ENCODE data around the gene NPW. TPM values are rescaled to one million over a fixed set of nuclear protein-coding genes. Genes with fewer than 3 reads are reported as not detected.
A peak's percentile ranks its signal among the peaks of the same experiment; 100 is the strongest.

Gene NPW
- total and polyA plus RNA-seq, 2 donors (not counting 3 experiments of a cell fraction or from before 2014, with no cell fraction given) = 0.84 to 3.3 TPM

DNA sequence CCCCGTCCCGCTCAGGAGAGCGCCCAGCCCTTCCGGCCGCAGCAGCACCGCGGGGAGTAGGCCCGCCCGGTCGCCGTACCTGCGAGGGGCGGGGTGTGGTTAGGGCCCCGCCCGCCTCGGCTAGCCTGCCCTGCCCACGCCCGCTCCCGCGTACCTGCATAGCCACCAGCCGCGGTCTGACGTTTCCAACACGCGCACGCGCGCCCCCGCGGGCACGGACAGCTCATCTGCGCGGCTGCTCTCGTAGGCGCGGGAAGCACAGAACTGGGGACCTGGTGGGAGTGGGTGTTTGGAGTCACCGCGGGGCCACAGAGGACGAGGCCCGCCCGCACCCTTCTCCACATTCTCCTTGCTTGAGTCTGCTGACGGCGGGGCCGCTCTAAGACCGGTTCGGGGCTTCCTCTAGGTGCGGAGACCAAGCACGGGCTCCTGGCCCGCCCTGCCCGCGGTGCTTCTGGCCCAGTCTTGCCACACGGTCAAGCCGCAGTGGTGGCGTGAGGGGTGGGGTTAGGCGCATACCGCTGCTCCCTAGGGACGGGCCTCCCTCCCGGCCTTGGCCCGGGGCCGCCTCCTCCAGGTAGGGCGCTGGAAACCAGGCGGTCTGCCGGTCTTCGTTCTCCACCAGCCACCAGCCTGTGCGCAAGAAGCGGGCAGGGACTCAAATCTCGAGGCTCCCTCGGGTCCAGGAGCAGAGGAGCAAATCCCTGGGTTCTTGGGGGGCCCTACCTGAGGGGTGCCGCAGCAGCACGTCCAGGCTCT, 40.1 kb upstream of the NPW start:
- H3K9ac ChIP-seq (replicated peaks; ENCODE audit: extremely low read depth, insufficient read depth, low read length) = no peak overlapping the region
- no peak overlapping the region for H2AFZ ChIP-seq (ENCODE audit: low read depth, low read length)
- dilution Hi-C loops (cut with MboI; ENCODE audit: extremely low pct_ligation_motif_present, low sequenced_read_pairs) (no loop called here), intact Hi-C loops (cut with micrococcal nuclease) (no loop called here)
- H3K4me2 ChIP-seq (ENCODE audit: insufficient read depth, low read length) = no peak overlapping the region
- POLR2A ChIA-PET = no interaction called here
- peaks cover 9 to 35% of the 10 kb centered on the region in 2 experiments for H3K36me3 ChIP-seq (ENCODE audit: control insufficient read depth in 2 of 2, extremely low read depth in 1 of 2, insufficient read depth in 2 of 2, low read length in 2 of 2)
- no peak overlapping the region for H3K4me3 ChIP-seq (replicated peaks in 1 of 3; ENCODE audit: insufficient read depth in 1 of 3, low read depth in 1 of 3, low read length in 3 of 3)
- peaks cover 35 to 41% of the 10 kb centered on the region in 2 experiments for H3K27me3 ChIP-seq (ENCODE audit: control insufficient read depth in 2 of 2, insufficient read depth in 2 of 2, low read length in 2 of 2)
- no peaks in the 10 kb centered on the region for H3K9me1 ChIP-seq (replicated peaks; ENCODE audit: control insufficient read depth, extremely low read depth, insufficient read depth, low read length)
- DNase-seq (ENCODE audit: low read depth, low spot score) (no peak), FAIRE-seq (no peak)
- H4K20me1 ChIP-seq (replicated peaks; ENCODE audit: control insufficient read depth, extremely low read depth, insufficient read depth, low read length) = no peaks in the 10 kb centered on the region
- CTCF ChIA-PET = interaction anchor here (0.9 to 5.0 kb wide), 2 partner anchors 24 to 161 kb away, joined by 3 to 21 read pairs; no protein-coding TSS in a partner anchor
- no TSS peak for BruUV-seq (replicated peaks)
- H3K27ac ChIP-seq (ENCODE audit: insufficient read depth, low read depth, low read length) = no peak overlapping the region
- TF ChIP-seq FOS (IDR thresholded peaks at IDR 0.05; ENCODE audit: borderline replicate concordance, insufficient read depth, low read length) (no peak), POLR2AphosphoS5 (IDR thresholded peaks at IDR 0.05; ENCODE audit: insufficient read depth, low read depth, low read length) (peak; percentile 30)
- peaks cover 7% of the 10 kb centered on the region for H3K4me1 ChIP-seq (ENCODE audit: control insufficient read depth, extremely low read depth, insufficient read depth, low read length)
- no peaks in the 10 kb centered on the region for H3K79me2 ChIP-seq (ENCODE audit: control insufficient read depth, insufficient read depth, low read length)
- H3K9me3 ChIP-seq (replicated peaks; ENCODE audit: control insufficient read depth, insufficient read depth, low read length) = no peaks in the 10 kb centered on the region

DNA sequence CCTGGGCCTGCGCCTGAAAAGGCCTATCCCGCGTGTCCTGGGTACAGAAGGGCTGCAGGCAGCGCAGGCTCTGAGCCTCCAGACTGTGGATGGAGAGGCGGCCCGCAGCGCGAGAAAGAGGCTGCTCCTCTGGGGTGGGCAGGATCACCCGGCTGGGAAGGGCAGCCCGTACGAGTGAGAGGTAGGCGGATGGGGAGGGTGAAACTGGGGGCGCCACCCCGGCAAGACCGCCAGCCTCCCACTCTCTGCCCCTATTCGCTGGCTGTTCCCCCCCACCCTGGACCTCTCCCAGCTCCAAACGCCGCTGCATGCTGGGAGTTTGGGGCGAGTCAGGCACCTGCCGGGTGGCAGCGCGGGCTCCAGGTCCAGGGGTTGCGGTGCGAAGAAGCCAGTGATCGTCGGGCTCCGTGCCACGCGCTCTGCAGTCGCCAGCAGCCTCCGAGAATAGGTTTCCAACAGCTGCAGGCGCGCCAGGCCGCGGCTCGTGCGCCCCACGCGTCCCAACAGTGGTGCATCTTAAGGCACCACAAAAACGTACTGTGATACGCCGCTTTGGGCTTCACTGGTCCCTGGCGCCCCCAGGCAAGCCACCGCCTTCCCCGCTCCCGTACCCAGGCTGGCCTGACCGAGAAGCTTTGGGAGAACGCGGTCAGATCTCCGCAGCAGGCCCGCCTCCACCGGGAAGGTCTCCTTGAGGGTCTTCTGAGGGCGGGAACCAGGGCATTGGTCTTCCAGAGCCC, 39.4 kb upstream of the NPW start:
- intact Hi-C loops (cut with micrococcal nuclease) = no loop called here
- POLR2A ChIA-PET = interaction anchor here (0.6 kb wide), 1 partner anchor 175 kb away, joined by 4 read pairs; the partner anchor contains the start of gene TRAF7
- Histone ChIP-seq H3K4me1 (ENCODE audit: control insufficient read depth, extremely low read depth, insufficient read depth, low read length) (peaks cover 13% of the 10 kb centered on the region), H3K4me2 (ENCODE audit: insufficient read depth, low read length) (no peak overlapping the region), H3K9me1 (replicated peaks; ENCODE audit: control insufficient read depth, extremely low read depth, insufficient read depth, low read length) (no peaks in the 10 kb centered on the region), H4K20me1 (replicated peaks; ENCODE audit: control insufficient read depth, extremely low read depth, insufficient read depth, low read length) (no peaks in the 10 kb centered on the region), H3K4me3 (replicated peaks in 1 of 3; ENCODE audit: insufficient read depth in 1 of 3, low read depth in 1 of 3, low read length in 3 of 3) (no peak overlapping the region), H3K9ac (replicated peaks; ENCODE audit: extremely low read depth, insufficient read depth, low read length) (no peak overlapping the region), H3K79me2 (ENCODE audit: control insufficient read depth, insufficient read depth, low read length) (peaks cover 3% of the 10 kb centered on the region), H3K27me3 (ENCODE audit: control insufficient read depth in 2 of 2, insufficient read depth in 2 of 2, low read length in 2 of 2) (peaks cover 35 to 41% of the 10 kb centered on the region in 2 experiments), H3K9me3 (replicated peaks; ENCODE audit: control insufficient read depth, insufficient read depth, low read length) (no peaks in the 10 kb centered on the region), H2AFZ (ENCODE audit: low read depth, low read length) (no peak overlapping the region), H3K36me3 (ENCODE audit: control insufficient read depth in 2 of 2, extremely low read depth in 1 of 2, insufficient read depth in 2 of 2, low read length in 2 of 2) (peaks cover 7 to 29% of the 10 kb centered on the region in 2 experiments), H3K27ac (ENCODE audit: insufficient read depth, low read depth, low read length) (no peak overlapping the region)
- BruUV-seq (replicated peaks) = no TSS peak
- CTCF ChIA-PET = interaction anchor here (5.0 kb wide), 1 partner anchor 161 kb away, joined by 21 read pairs; no protein-coding TSS in a partner anchor
- DNase-seq (ENCODE audit: low read depth, low spot score) (no peak), FAIRE-seq (no peak)
- TF ChIP-seq EZH2 (IDR thresholded peaks at IDR 0.05; ENCODE audit: borderline replicate concordance, low read depth, low read length, severe bottlenecking) (peak; percentile 98), MYC (IDR thresholded peaks at IDR 0.05; ENCODE audit: low read depth, low read length) (no peak), FOS (IDR thresholded peaks at IDR 0.05; ENCODE audit: borderline replicate concordance, insufficient read depth, low read length) (no peak)
- TF ChIP-seq, protein P1, sequence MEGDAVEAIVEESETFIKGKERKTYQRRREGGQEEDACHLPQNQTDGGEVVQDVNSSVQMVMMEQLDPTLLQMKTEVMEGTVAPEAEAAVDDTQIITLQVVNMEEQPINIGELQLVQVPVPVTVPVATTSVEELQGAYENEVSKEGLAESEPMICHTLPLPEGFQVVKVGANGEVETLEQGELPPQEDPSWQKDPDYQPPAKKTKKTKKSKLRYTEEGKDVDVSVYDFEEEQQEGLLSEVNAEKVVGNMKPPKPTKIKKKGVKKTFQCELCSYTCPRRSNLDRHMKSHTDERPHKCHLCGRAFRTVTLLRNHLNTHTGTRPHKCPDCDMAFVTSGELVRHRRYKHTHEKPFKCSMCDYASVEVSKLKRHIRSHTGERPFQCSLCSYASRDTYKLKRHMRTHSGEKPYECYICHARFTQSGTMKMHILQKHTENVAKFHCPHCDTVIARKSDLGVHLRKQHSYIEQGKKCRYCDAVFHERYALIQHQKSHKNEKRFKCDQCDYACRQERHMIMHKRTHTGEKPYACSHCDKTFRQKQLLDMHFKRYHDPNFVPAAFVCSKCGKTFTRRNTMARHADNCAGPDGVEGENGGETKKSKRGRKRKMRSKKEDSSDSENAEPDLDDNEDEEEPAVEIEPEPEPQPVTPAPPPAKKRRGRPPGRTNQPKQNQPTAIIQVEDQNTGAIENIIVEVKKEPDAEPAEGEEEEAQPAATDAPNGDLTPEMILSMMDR (IDR thresholded peaks at IDR 0.05; ENCODE audit: extremely low read depth in 1 of 2, insufficient read depth in 1 of 2, low read depth in 1 of 2, low read length in 2 of 2) = no peak
- dilution Hi-C loops (cut with MboI; ENCODE audit: extremely low pct_ligation_motif_present, low sequenced_read_pairs) = no loop called here
